ENCODE data around the gene DYNLRB2. TPM values are rescaled to one million over a fixed set of nuclear protein-coding genes. Genes with fewer than 3 reads are reported as not detected.

Gene DYNLRB2
- total and polyA plus RNA-seq, 7 donors: 0.22 to 0.27 TPM; not detected in 5

GRCh38 chr16:80544326-80544725 is 3.5 kb downstream of the DYNLRB2 start:
- H3K36me3 ChIP-seq (ENCODE audit: insufficient read depth in 1 of 2, low read depth in 1 of 2): no peaks in the 10 kb centered on the region
- intact Hi-C loops (cut with DNase I): loop anchor here in 1 of 2 donors (10.0 kb wide), 1 partner anchor 280 kb away; no protein-coding TSS in a partner anchor
- no peak for DNase-seq
- no peak overlapping the region for H3K4me3 ChIP-seq
- 53 to 61% (median 59%) methylated on average over 6 of the region's 6 CpGs for WGBS, 3 donors
- ATAC-seq: no peak
- TF ChIP-seq CTCF (IDR thresholded peaks at IDR 0.05): no peak
- H3K27ac ChIP-seq: no peak overlapping the region
- H3K9me3 ChIP-seq: no peaks in the 10 kb centered on the region
- H3K27me3 ChIP-seq (ENCODE audit: insufficient read depth in 3 of 3, low read length in 2 of 3): peaks cover 0 to 7% (median 3%) of the 10 kb centered on the region in 3 donors
- H3K4me1 ChIP-seq: no peaks in the 10 kb centered on the region

GRCh38 chr16:80546249-80546648 is 5.5 kb downstream of the DYNLRB2 start:
- H3K9me3 ChIP-seq: no peaks in the 10 kb centered on the region
- no peak overlapping the region for H3K4me3 ChIP-seq
- H3K4me1 ChIP-seq: no peaks in the 10 kb centered on the region
- no peak overlapping the region for H3K27ac ChIP-seq
- intact Hi-C loops (cut with DNase I): loop anchor here in 1 of 2 donors (10.0 kb wide), 1 partner anchor 279 kb away; no protein-coding TSS in a partner anchor
- peaks cover 0 to 3% (median 0%) of the 10 kb centered on the region in 3 donors for H3K27me3 ChIP-seq (ENCODE audit: insufficient read depth in 3 of 3, low read length in 2 of 3)
- DNase-seq (no peak), ATAC-seq (no peak)
- 79 to 85% (median 82%) methylated on average over 4 of the region's 4 CpGs for WGBS, 3 donors
- no peak for TF ChIP-seq CTCF (IDR thresholded peaks at IDR 0.05)
- no peaks in the 10 kb centered on the region for H3K36me3 ChIP-seq (ENCODE audit: insufficient read depth in 1 of 2, low read depth in 1 of 2)

- H3K4me3 ChIP-seq: no peak overlapping the region
- WGBS, 3 donors: 67 to 75% (median 69%) methylated on average over 2 of the region's 2 CpGs
- ATAC-seq (no peak), DNase-seq (no peak)
- H3K36me3 ChIP-seq (ENCODE audit: insufficient read depth in 1 of 2, low read depth in 1 of 2): no peaks in the 10 kb centered on the region
- H3K4me1 ChIP-seq: no peaks in the 10 kb centered on the region
- TF ChIP-seq CTCF (IDR thresholded peaks at IDR 0.05): no peak
- no peaks in the 10 kb centered on the region for H3K9me3 ChIP-seq
- intact Hi-C loops (cut with DNase I): loop anchor here in 1 of 2 donors (10.0 kb wide), 1 partner anchor 278 kb away; no protein-coding TSS in a partner anchor
- no peak overlapping the region for H3K27ac ChIP-seq
- H3K27me3 ChIP-seq (ENCODE audit: insufficient read depth in 3 of 3, low read length in 2 of 3): peaks cover 0 to 3% (median 2%) of the 10 kb centered on the region in 3 donors
Measured at GRCh38 chr16:80547145-80547544, 6.4 kb downstream of the DYNLRB2 start.

GRCh38 chr16:80552277-80552676 is 11.5 kb downstream of the DYNLRB2 start:
- intact Hi-C loops (cut with DNase I): no loop called here
- Histone ChIP-seq H3K36me3 (ENCODE audit: insufficient read depth in 1 of 2, low read depth in 1 of 2) (no peaks in the 10 kb centered on the region), H3K4me1 (no peaks in the 10 kb centered on the region), H3K4me3 (no peak overlapping the region), H3K9me3 (no peaks in the 10 kb centered on the region), H3K27ac (no peak overlapping the region), H3K27me3 (ENCODE audit: insufficient read depth in 3 of 3, low read length in 2 of 3) (peaks cover 0 to 5% (median 0%) of the 10 kb centered on the region in 3 donors)
- ATAC-seq (no peak), DNase-seq (no peak)
- 60 to 64% (median 63%) methylated on average over 5 of the region's 5 CpGs for WGBS, 3 donors
- TF ChIP-seq CTCF (IDR thresholded peaks at IDR 0.05): no peak

- Histone ChIP-seq H3K27ac (no peak overlapping the region), H3K36me3 (ENCODE audit: insufficient read depth in 1 of 2, low read depth in 1 of 2) (no peaks in the 10 kb centered on the region), H3K4me1 (no peaks in the 10 kb centered on the region), H3K27me3 (ENCODE audit: insufficient read depth in 3 of 3, low read length in 2 of 3) (peaks cover 0 to 5% (median 0%) of the 10 kb centered on the region in 3 donors), H3K9me3 (no peaks in the 10 kb centered on the region), H3K4me3 (no peak overlapping the region)
- DNase-seq (no peak), ATAC-seq (no peak)
- intact Hi-C loops (cut with DNase I): no loop called here
- TF ChIP-seq CTCF (IDR thresholded peaks at IDR 0.05): no peak
- WGBS, 3 donors: 3 to 9% (median 7%) methylated on average over 2 of the region's 2 CpGs
Measured at GRCh38 chr16:80554033-80554432, 13.2 kb downstream of the DYNLRB2 start.
